HG03439 (cell line): ENCODE measurements around the gene KLHDC3.

Experiments used
- ATAC-seq: cut with Tn5 transposase; IDR thresholded peaks from one replicate; pipeline ENCODE4 v1.9.1; 2021; ENCODE audit warnings: mild to moderate bottlenecking, moderate library complexity; ENCODE audit not compliant: unreplicated experiment

The KLHDC3 gene

GRCh38 chr6:43013843-43014433 lies at the start of gene KLHDC3, which contains the start of gene MEA1:
TSS of gene KLHDC3 (plus strand) at chr6:43014249. CDS start at chr6:43017193, 2,944 bp downstream.
TSS of gene MEA1 (minus strand) at chr6:43013946. CDS start at chr6:43013813, 133 bp downstream.
- ATAC-seq = peak; percentile 92

- ATAC-seq = no peak
These were observed 47.5 kb upstream of the KLHDC3 start for GRCh38 chr6:42966571-42966970.

- ATAC-seq = no peak
These were observed 46.8 kb upstream of the KLHDC3 start for GRCh38 chr6:42967228-42967627.

GRCh38 chr6:42968126-42968701 lies 45.8 kb upstream of the KLHDC3 start:
- ATAC-seq = no peak

GRCh38 chr6:42968783-42969182 lies 45.3 kb upstream of the KLHDC3 start:
- no peak for ATAC-seq

- ATAC-seq = no peak
These were observed 44.6 kb upstream of the KLHDC3 start for GRCh38 chr6:42969431-42969830.

- ATAC-seq = no peak
These were observed 44.1 kb upstream of the KLHDC3 start for GRCh38 chr6:42969934-42970333.

- ATAC-seq = no peak
These were observed 43.0 kb upstream of the KLHDC3 start for GRCh38 chr6:42970871-42971612.

- no peak for ATAC-seq
These were observed 42.2 kb upstream of the KLHDC3 start for GRCh38 chr6:42971746-42972327.

GRCh38 chr6:42973926-42974325 lies 40.1 kb upstream of the KLHDC3 start:
- ATAC-seq = no peak

GRCh38 chr6:42974919-42975505 lies 39.0 kb upstream of the KLHDC3 start:
- no peak for ATAC-seq

- ATAC-seq = peak; percentile 20
These were observed 35.6 kb upstream of the KLHDC3 start for GRCh38 chr6:42978487-42978838.

GRCh38 chr6:42978839-42979522 lies 35.1 kb upstream of the KLHDC3 start, which contains the start of gene PEX6:
TSS of gene PEX6 (minus strand) at chr6:42979181. CDS start at chr6:42979150, 31 bp downstream.
- peak; percentile 93 for ATAC-seq

GRCh38 chr6:42979523-42980177 lies 34.4 kb upstream of the KLHDC3 start:
- no peak for ATAC-seq

GRCh38 chr6:42981836-42982235 lies 32.2 kb upstream of the KLHDC3 start:
- ATAC-seq = no peak

- ATAC-seq = peak; percentile 93
These were observed 29.8 kb upstream of the KLHDC3 start, which contains the start of gene PPP2R5D for GRCh38 chr6:42984001-42984923. TSS of gene PPP2R5D (plus strand) at chr6:42984570. CDS start at chr6:42984678, 108 bp downstream.

- ATAC-seq = no peak
These were observed 29.0 kb upstream of the KLHDC3 start for GRCh38 chr6:42984924-42985475.

- ATAC-seq = no peak
These were observed 26.3 kb upstream of the KLHDC3 start for GRCh38 chr6:42987533-42988451.
